Liver (tissue), 5 donors: Measurements from ENCODE around the gene HMGB4. TPM values are rescaled to one million over a fixed set of nuclear protein-coding genes. Genes with fewer than 3 reads are reported as not detected.

ENCODE experiments used
- TAF1 ChIP-seq: conservative IDR thresholded peaks from 2 replicates; pipeline ENCODE4 v1.6.1; 2016; ENCODE audit warnings: antibody characterized with exemption, mild to moderate bottlenecking
- polyA plus RNA-seq, 2 donors: library from polyadenylated mRNA; stranded (reverse) in 1 of 2; unstranded in 1 of 2; fragments of 200-250 nt in 1 of 2; fragments of >200 nt in 1 of 2; fragmentation: Nextera tagmentation in 1 of 2; extraction: Ambion mirVana in 1 of 2; gene quantifications; one replicate each; pipeline versions ENCODE4 v1.2.1 to v1.2.3, GENCODE V29; 2013 to 2015
- total RNA-seq, 2 donors: library from RNA; depleted of rRNA; stranded (reverse); fragments of >200 nt; gene quantifications; one replicate each; pipeline ENCODE4 v1.2.3, GENCODE V29; 2014
- TF ChIP-seq, protein P1 (sequence below): fragments of 150-350 bp; IDR thresholded peaks from 2 replicates; pipeline ENCODE4 v1.5.1; 2017; ENCODE audit warnings: improper control_type of control experiment, low read depth, low read length; ENCODE audit not compliant: missing input control
- TF ChIP-seq, protein P2 (sequence below): IDR thresholded peaks from 2 replicates; pipeline ENCODE4 v1.6.1; 2016; ENCODE audit warnings: antibody characterized with exemption
- donor health status: healthy.
- donor health status: healthy.
- donor health status: healthy.

HMGB4 gene
- total and polyA plus RNA-seq, 4 donors = not detected

DNA sequence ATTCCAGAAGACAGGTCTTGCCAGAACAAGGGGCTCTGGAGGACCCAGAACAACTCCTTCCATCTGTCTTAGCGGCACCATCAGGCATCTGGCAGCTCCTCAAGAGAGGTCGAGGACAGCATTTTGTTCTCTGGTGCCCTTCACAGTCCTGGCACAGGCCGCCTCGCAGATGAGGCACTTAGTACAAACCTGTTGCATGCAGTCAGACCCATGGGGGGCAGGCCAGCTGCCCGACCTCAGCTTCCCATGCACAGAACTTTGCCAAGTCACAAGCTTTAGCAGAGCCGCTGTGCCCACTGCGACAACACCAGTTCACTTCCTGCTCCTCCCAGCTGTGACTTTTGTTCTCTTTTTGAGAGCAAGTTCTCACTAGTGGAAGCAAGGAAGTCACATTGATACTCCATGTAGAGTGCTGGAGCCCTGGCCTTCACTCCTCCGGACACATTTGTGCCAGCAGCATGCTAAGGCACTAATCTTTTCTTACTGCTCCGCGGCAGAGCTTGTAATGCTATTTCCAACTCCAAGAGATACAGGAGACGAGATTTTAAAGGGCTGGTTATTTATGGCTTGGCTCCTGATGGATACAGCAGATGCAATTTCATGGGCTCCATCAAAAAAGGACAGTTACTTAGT, 44.6 kb downstream of the HMGB4 start (continued):
- TF ChIP-seq, protein P1, sequence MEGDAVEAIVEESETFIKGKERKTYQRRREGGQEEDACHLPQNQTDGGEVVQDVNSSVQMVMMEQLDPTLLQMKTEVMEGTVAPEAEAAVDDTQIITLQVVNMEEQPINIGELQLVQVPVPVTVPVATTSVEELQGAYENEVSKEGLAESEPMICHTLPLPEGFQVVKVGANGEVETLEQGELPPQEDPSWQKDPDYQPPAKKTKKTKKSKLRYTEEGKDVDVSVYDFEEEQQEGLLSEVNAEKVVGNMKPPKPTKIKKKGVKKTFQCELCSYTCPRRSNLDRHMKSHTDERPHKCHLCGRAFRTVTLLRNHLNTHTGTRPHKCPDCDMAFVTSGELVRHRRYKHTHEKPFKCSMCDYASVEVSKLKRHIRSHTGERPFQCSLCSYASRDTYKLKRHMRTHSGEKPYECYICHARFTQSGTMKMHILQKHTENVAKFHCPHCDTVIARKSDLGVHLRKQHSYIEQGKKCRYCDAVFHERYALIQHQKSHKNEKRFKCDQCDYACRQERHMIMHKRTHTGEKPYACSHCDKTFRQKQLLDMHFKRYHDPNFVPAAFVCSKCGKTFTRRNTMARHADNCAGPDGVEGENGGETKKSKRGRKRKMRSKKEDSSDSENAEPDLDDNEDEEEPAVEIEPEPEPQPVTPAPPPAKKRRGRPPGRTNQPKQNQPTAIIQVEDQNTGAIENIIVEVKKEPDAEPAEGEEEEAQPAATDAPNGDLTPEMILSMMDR = no peak
- TF ChIP-seq, protein P2, sequence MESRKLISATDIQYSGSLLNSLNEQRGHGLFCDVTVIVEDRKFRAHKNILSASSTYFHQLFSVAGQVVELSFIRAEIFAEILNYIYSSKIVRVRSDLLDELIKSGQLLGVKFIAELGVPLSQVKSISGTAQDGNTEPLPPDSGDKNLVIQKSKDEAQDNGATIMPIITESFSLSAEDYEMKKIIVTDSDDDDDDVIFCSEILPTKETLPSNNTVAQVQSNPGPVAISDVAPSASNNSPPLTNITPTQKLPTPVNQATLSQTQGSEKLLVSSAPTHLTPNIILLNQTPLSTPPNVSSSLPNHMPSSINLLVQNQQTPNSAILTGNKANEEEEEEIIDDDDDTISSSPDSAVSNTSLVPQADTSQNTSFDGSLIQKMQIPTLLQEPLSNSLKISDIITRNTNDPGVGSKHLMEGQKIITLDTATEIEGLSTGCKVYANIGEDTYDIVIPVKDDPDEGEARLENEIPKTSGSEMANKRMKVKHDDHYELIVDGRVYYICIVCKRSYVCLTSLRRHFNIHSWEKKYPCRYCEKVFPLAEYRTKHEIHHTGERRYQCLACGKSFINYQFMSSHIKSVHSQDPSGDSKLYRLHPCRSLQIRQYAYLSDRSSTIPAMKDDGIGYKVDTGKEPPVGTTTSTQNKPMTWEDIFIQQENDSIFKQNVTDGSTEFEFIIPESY = no peak
- no peak for TF ChIP-seq TAF1
